ENCODE measurements around the gene ATP2B2. TPM values are rescaled to one million over a fixed set of nuclear protein-coding genes. Genes with fewer than 3 reads are reported as not detected.
A peak's percentile ranks its signal among the peaks of the same experiment; 100 is the strongest.
"Not testable (repeated sequence)": the region's sequence is repeated elsewhere in the genome, so short reads cannot be mapped to it uniquely, and the experiment has no call there.

ATP2B2 gene
- polyA plus RNA-seq, 1 experiment: not detected

- TF ChIP-seq CTCF (IDR thresholded peaks at IDR 0.05; ENCODE audit: insufficient read depth, low read depth, low read length): no peak
- ChIA-PET POLR2A (no interaction called here), CTCF (interaction anchor here (1.2 to 1.5 kb wide), 2 partner anchors 40 to 371 kb away, joined by 3 to 4 read pairs; partner anchors contain the start of gene CRELD1)
- DNase-seq (ENCODE audit: low read depth): no peak
- Histone ChIP-seq H3K4me3 (ENCODE audit: low read depth, low read length) (no peak overlapping the region), H3K27me3 (ENCODE audit: control insufficient read depth, insufficient read depth, low read length) (no peaks in the 10 kb centered on the region), H3K36me3 (ENCODE audit: control insufficient read depth, insufficient read depth, low read length) (peaks cover 43% of the 10 kb centered on the region)
Observed at GRCh38 chr3:10303785-10304184, 201.6 kb downstream of the ATP2B2 start.

- DNase-seq (ENCODE audit: low read depth): no peak
- Histone ChIP-seq H3K27me3 (ENCODE audit: control insufficient read depth, insufficient read depth, low read length) (no peaks in the 10 kb centered on the region), H3K4me3 (ENCODE audit: low read depth, low read length) (no peak overlapping the region), H3K36me3 (ENCODE audit: control insufficient read depth, insufficient read depth, low read length) (peaks cover 42% of the 10 kb centered on the region)
- no peak for TF ChIP-seq CTCF (IDR thresholded peaks at IDR 0.05; ENCODE audit: insufficient read depth, low read depth, low read length)
- ChIA-PET CTCF (interaction anchor here (0.6 to 1.5 kb wide), 3 partner anchors 39 to 1532 kb away, joined by 3 to 4 read pairs (median 3); partner anchors contain the start of gene CRELD1), POLR2A (no interaction called here)
Observed at GRCh38 chr3:10303105-10303504, 202.3 kb downstream of the ATP2B2 start.

GRCh38 chr3:10300087-10300486 lies 205.3 kb downstream of the ATP2B2 start:
- Histone ChIP-seq H3K27me3 (ENCODE audit: control insufficient read depth, insufficient read depth, low read length) (no peaks in the 10 kb centered on the region), H3K36me3 (ENCODE audit: control insufficient read depth, insufficient read depth, low read length) (peaks cover 32% of the 10 kb centered on the region), H3K4me3 (ENCODE audit: low read depth, low read length) (no peak overlapping the region)
- no peak for DNase-seq (ENCODE audit: low read depth)
- CTCF ChIA-PET: no interaction called here
- no peak for TF ChIP-seq CTCF (IDR thresholded peaks at IDR 0.05; ENCODE audit: insufficient read depth, low read depth, low read length)
- POLR2A ChIA-PET: no interaction called here

GRCh38 chr3:10299679-10300078 lies 205.7 kb downstream of the ATP2B2 start:
- CTCF ChIA-PET: no interaction called here
- no peak overlapping the region for H3K4me3 ChIP-seq (ENCODE audit: low read depth, low read length)
- peaks cover 29% of the 10 kb centered on the region for H3K36me3 ChIP-seq (ENCODE audit: control insufficient read depth, insufficient read depth, low read length)
- POLR2A ChIA-PET: no interaction called here
- no peak for TF ChIP-seq CTCF (IDR thresholded peaks at IDR 0.05; ENCODE audit: insufficient read depth, low read depth, low read length)
- H3K27me3 ChIP-seq (ENCODE audit: control insufficient read depth, insufficient read depth, low read length): no peaks in the 10 kb centered on the region
- DNase-seq (ENCODE audit: low read depth): no peak

GRCh38 chr3:10299175-10299574 lies 206.2 kb downstream of the ATP2B2 start:
- ChIA-PET POLR2A (no interaction called here), CTCF (interaction anchor here (0.7 kb wide), 1 partner anchor 367 kb away, joined by 3 read pairs; no protein-coding TSS in a partner anchor)
- DNase-seq (ENCODE audit: low read depth): no peak
- H3K36me3 ChIP-seq (ENCODE audit: control insufficient read depth, insufficient read depth, low read length): peaks cover 24% of the 10 kb centered on the region
- TF ChIP-seq CTCF (IDR thresholded peaks at IDR 0.05; ENCODE audit: insufficient read depth, low read depth, low read length): peak; percentile 20; the same call in 1 of the 2 replicates
- H3K4me3 ChIP-seq (ENCODE audit: low read depth, low read length): no peak overlapping the region
- H3K27me3 ChIP-seq (ENCODE audit: control insufficient read depth, insufficient read depth, low read length): no peaks in the 10 kb centered on the region

- CTCF ChIA-PET; H3K27me3 ChIP-seq (ENCODE audit: control insufficient read depth, insufficient read depth, low read length); POLR2A ChIA-PET; H3K4me3 ChIP-seq (ENCODE audit: low read depth, low read length); DNase-seq (ENCODE audit: low read depth): not testable (repeated sequence)
- peaks cover 16% of the 10 kb centered on the region for H3K36me3 ChIP-seq (ENCODE audit: control insufficient read depth, insufficient read depth, low read length)
Observed at GRCh38 chr3:10298064-10298463, 207.3 kb downstream of the ATP2B2 start.

Data from BJ (cell line).